Measurements from ENCODE around the gene FKBP5.

- TF ChIP-seq SMC3 (IDR thresholded peaks at IDR 0.05; ENCODE audit: low read depth, low read length) (no peak), CTCF (conservative IDR thresholded peaks at IDR 0.05; ENCODE audit: low read depth, low read length) (no peak), FOS (IDR thresholded peaks at IDR 0.05; ENCODE audit: low read depth, low read length) (no peak), CHD1 (IDR thresholded peaks at IDR 0.05; ENCODE audit: low read depth, low read length) (no peak), POLR2A (IDR thresholded peaks at IDR 0.05; ENCODE audit: low read depth, low read length) (no peak), MXI1 (IDR thresholded peaks at IDR 0.05; ENCODE audit: borderline replicate concordance, low read depth, low read length) (no peak), MAFK (IDR thresholded peaks at IDR 0.05; ENCODE audit: low read depth, low read length) (no peak), RAD21 (IDR thresholded peaks at IDR 0.05; ENCODE audit: low read length) (no peak), RCOR1 (IDR thresholded peaks at IDR 0.05; ENCODE audit: insufficient replicate concordance, low read length) (no peak), MAZ (IDR thresholded peaks at IDR 0.05; ENCODE audit: borderline replicate concordance, low read depth, low read length) (no peak), CEBPB (IDR thresholded peaks at IDR 0.05; ENCODE audit: low read depth, low read length) (no peak), ELK1 (IDR thresholded peaks at IDR 0.05; ENCODE audit: borderline replicate concordance, low read depth, low read length) (no peak)
Measured at GRCh38 chr6:35648203-35648602, 40.5 kb downstream of the FKBP5 start.
